HCT116 (cell line): ENCODE measurements around the gene NFKBIA. TPM values are rescaled to one million over a fixed set of nuclear protein-coding genes. Genes with fewer than 3 reads are reported as not detected.
"Not testable (repeated sequence)": the region's sequence is repeated elsewhere in the genome, so short reads cannot be mapped to it uniquely, and the experiment has no call there.

ENCODE experiments used
- ATAC-seq: fragments of 200-7000 bp; cut with Tn5 transposase; 2 replicates; pipeline ENCODE4 v1.9.1; 2020; ENCODE audit warnings: mild to moderate bottlenecking, moderate library complexity
- BruUV-seq: library from RNA; stranded (reverse); fragments of 400-500 nt; replicated peaks from 2 replicates; lab custom pipeline; 2021; lab: Mats Ljungman, UMichigan
- CTCF ChIA-PET: fragments of 300-600 bp; sonication (Branson Sonifier 250); formaldehyde crosslinking; loops from one replicate; lab custom pipeline; 2021; ENCODE audit warnings: antibody characterized with exemption; lab: Charles Lee
- POLR2A ChIA-PET: fragments of 300-600, 350-600 bp; sonication (Branson Sonifier 250); formaldehyde crosslinking; loops from one replicate; lab custom pipeline; 2021; ENCODE audit warnings: antibody characterized with exemption; lab: Charles Lee
- RAD21 ChIA-PET, 2 experiments: fragments of 300-600 bp; sonication (Branson Sonifier 250); formaldehyde crosslinking; loops; one replicate each; lab custom pipeline; 2023; ENCODE audit warnings: low total read pairs in 2 of 2; ENCODE audit not compliant: uncharacterized antibody in 2 of 2, unreplicated experiment in 2 of 2, low non-redundant PET in 1 of 2; lab: Charles Lee
- DNase-seq: peaks from one replicate; pipeline ENCODE4 v3.0.0-alpha.2; 2010; ENCODE audit warnings: low read depth, low spot score
- H2AFZ ChIP-seq: fragments of 200-600 bp; shearing (Covaris generic), sonication (generic); 2 replicates; pipeline ENCODE4 v1.6.1; 2017; ENCODE audit warnings: low read depth, mixed run types, mixed read lengths, antibody characterized with exemption, low read length; ENCODE audit not compliant: poor library complexity, severe bottlenecking
- H3K27ac ChIP-seq: 2 replicates; pipeline ENCODE4 v1.5.1; 2012; ENCODE audit warnings: low read depth, low read length
- H3K27me3 ChIP-seq: fragments of 200-600 bp; sonication (generic); 2 replicates; pipeline ENCODE4 v1.6.1; 2016; ENCODE audit warnings: mixed run types, low read length, mixed read lengths; ENCODE audit not compliant: insufficient read depth
- H3K36me3 ChIP-seq, 2 experiments: fragments of 200-500 bp in 1 of 2; fragments of 200-600 bp in 1 of 2; sonication (Bioruptor generic) in 1 of 2; sonication (generic) in 1 of 2; 2 replicates each; pipeline versions ENCODE4 v1.5.1 to v1.6.1; 2014 to 2016; ENCODE audit warnings: low read length in 2 of 2, inconsistent platforms in 1 of 2, mixed read lengths in 1 of 2, mixed run types in 1 of 2; ENCODE audit not compliant: insufficient read depth in 2 of 2, control insufficient read depth in 1 of 2
- H3K4me1 ChIP-seq, 2 experiments: fragments of 200-600 bp in 1 of 2; sonication (generic) in 1 of 2; 2 replicates each; pipeline versions ENCODE4 v1.5.1 to v1.6.1; 2012 to 2017; ENCODE audit warnings: low read length in 2 of 2, inconsistent platforms in 1 of 2, mild to moderate bottlenecking in 1 of 2, mixed read lengths in 1 of 2, mixed run types in 1 of 2, moderate library complexity in 1 of 2; ENCODE audit not compliant: insufficient read depth in 2 of 2, control insufficient read depth in 1 of 2
- H3K4me2 ChIP-seq: fragments of 200-600 bp; sonication (generic); 2 replicates; pipeline ENCODE4 v1.6.1; 2017; ENCODE audit warnings: mixed run types, low read length, mixed read lengths
- H3K4me3 ChIP-seq, 2 experiments: fragments of 200-600 bp in 1 of 2; sonication (generic) in 1 of 2; replicated peaks in 1 of 2; 2 replicates each; pipeline ENCODE4 v1.5.1; 2011 to 2016; ENCODE audit warnings: low read length in 2 of 2, control low read depth in 1 of 2, low read depth in 1 of 2, mild to moderate bottlenecking in 1 of 2, mixed read lengths in 1 of 2, mixed run types in 1 of 2
- H3K79me2 ChIP-seq: fragments of 200-600 bp; sonication (generic); 2 replicates; pipeline ENCODE4 v1.6.1; 2017; ENCODE audit warnings: mild to moderate bottlenecking, mixed run types, low read length, moderate library complexity, mixed read lengths; ENCODE audit not compliant: insufficient read depth
- H3K9ac ChIP-seq: fragments of 200-600 bp; sonication (generic); 2 replicates; pipeline ENCODE4 v1.6.1; 2016; ENCODE audit warnings: low read length, mixed read lengths
- H3K9me2 ChIP-seq: fragments of 200-600 bp; sonication (generic), shearing (Covaris generic); 2 replicates; pipeline ENCODE4 v1.6.1; 2017; ENCODE audit warnings: mixed run types, mild to moderate bottlenecking, moderate library complexity; ENCODE audit not compliant: insufficient read depth
- H3K9me3 ChIP-seq, 2 experiments: fragments of 200-500 bp in 1 of 2; fragments of 200-600 bp in 1 of 2; sonication (Bioruptor generic) in 1 of 2; sonication (generic) in 1 of 2; 2 replicates each; pipeline ENCODE4 v1.6.1; 2014 to 2017; ENCODE audit warnings: low read length in 2 of 2, mixed read lengths in 2 of 2, inconsistent platforms in 1 of 2, low read depth in 1 of 2, mild to moderate bottlenecking in 1 of 2, mixed run types in 1 of 2, moderate library complexity in 1 of 2; ENCODE audit not compliant: control insufficient read depth in 1 of 2, insufficient read depth in 1 of 2
- H4K20me1 ChIP-seq: fragments of 200-600 bp; sonication (generic), shearing (Covaris generic); 2 replicates; pipeline ENCODE4 v1.6.1; 2017; ENCODE audit warnings: mixed run types, mild to moderate bottlenecking, moderate library complexity; ENCODE audit not compliant: insufficient read depth
- CEBPB ChIP-seq: IDR thresholded peaks from 2 replicates; pipeline ENCODE4 v1.6.1; 2012; ENCODE audit warnings: low read depth
- ELF1 ChIP-seq: IDR thresholded peaks from 2 replicates; pipeline ENCODE4 v1.6.1; 2012; ENCODE audit warnings: low read depth, borderline replicate concordance
- EZH2 ChIP-seq: fragments of 200-600 bp; sonication (generic); IDR thresholded peaks from 2 replicates; pipeline ENCODE4 v1.6.1; 2017; ENCODE audit warnings: antibody characterized with exemption, mixed run types
- EZH2phosphoT487 ChIP-seq: fragments of 200-600 bp; IDR thresholded peaks from 2 replicates; pipeline ENCODE4 v1.6.1; 2018; ENCODE audit warnings: antibody characterized with exemption, borderline replicate concordance
- JUND ChIP-seq: IDR thresholded peaks from 2 replicates; pipeline ENCODE4 v1.6.1; 2012
- POLR2AphosphoS5 ChIP-seq: IDR thresholded peaks from 2 replicates; pipeline ENCODE4 v1.6.1; 2011; ENCODE audit warnings: mild to moderate bottlenecking, low read depth, low read length, moderate library complexity
- SP1 ChIP-seq: IDR thresholded peaks from 2 replicates; pipeline ENCODE4 v1.6.1; 2012; ENCODE audit warnings: low read depth
- SRF ChIP-seq: IDR thresholded peaks from 2 replicates; pipeline ENCODE4 v1.6.1; 2012; ENCODE audit warnings: low read depth
- YY1 ChIP-seq: IDR thresholded peaks from 2 replicates; pipeline ENCODE4 v1.6.1; 2011; ENCODE audit warnings: low read length, low read depth, moderate library complexity, mild to moderate bottlenecking; ENCODE audit not compliant: insufficient replicate concordance; ENCODE audit errors: extremely low read depth
- ZFX ChIP-seq: fragments of 450-650 bp; IDR thresholded peaks from 2 replicates; pipeline ENCODE4 v1.6.1; 2017
- intact Hi-C: fragments of 100-400 bp; cut with micrococcal nuclease; formaldehyde crosslinking; loops from 2 replicates; pipeline ENCODE4 v1.10.0; 2022
- total RNA-seq: library from RNA; stranded (reverse); gene quantifications from one replicate; pipeline ENCODE4 v1.2.1, GENCODE V29; 2021; ENCODE audit not compliant: unreplicated experiment
- TF ChIP-seq, protein P1 (sequence below): IDR thresholded peaks from 2 replicates; pipeline ENCODE4 v1.6.1; 2011; ENCODE audit warnings: mild to moderate bottlenecking, low read length, moderate library complexity; ENCODE audit not compliant: insufficient replicate concordance; ENCODE audit errors: extremely low read depth
- TF ChIP-seq, protein P2 (sequence below): IDR thresholded peaks from 2 replicates; pipeline ENCODE4 v1.6.1; 2012

NFKBIA gene
- total RNA-seq, 1 experiment from 2014 or later, result 42.6 TPM

DNA sequence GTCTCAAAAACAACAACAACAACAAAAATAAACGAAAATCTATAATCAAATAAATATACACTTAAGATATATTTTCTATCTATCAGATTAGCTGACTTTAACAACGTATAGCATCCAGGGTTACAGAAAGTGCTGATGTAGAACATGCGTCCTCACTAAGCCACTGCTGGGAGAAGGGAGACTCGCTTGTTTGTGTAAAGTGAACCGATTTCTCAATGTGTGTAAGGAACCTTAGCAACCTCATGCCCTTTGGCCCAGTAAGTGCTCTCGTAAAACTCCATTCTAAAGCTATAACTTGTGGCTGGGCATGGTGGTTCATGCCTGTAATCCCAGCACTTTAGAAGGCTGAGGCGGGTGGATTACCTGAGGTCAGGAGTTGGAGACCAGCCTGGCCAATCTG is 23.8 kb downstream of the NFKBIA start:
- H4K20me1 ChIP-seq, result no peaks in the 10 kb centered on the region
- no peak overlapping the region for H3K9ac ChIP-seq
- no peaks in the 10 kb centered on the region for H3K9me3 ChIP-seq
- H3K4me1 ChIP-seq, result peaks cover 9 to 13% of the 10 kb centered on the region in 2 experiments
- CTCF ChIA-PET, result no interaction called here
- BruUV-seq, result no TSS peak
- POLR2A ChIA-PET, result no interaction called here
- RAD21 ChIA-PET, result no interaction called here
- no peak overlapping the region for H3K4me3 ChIP-seq
- no peak overlapping the region for H3K4me2 ChIP-seq
- TF ChIP-seq ELF1 (no peak), SRF (no peak), YY1 (no peak), JUND (no peak), POLR2AphosphoS5 (no peak), CEBPB (no peak), EZH2phosphoT487 (no peak), ZFX (no peak), SP1 (no peak), EZH2 (no peak)
- TF ChIP-seq, protein P1, sequence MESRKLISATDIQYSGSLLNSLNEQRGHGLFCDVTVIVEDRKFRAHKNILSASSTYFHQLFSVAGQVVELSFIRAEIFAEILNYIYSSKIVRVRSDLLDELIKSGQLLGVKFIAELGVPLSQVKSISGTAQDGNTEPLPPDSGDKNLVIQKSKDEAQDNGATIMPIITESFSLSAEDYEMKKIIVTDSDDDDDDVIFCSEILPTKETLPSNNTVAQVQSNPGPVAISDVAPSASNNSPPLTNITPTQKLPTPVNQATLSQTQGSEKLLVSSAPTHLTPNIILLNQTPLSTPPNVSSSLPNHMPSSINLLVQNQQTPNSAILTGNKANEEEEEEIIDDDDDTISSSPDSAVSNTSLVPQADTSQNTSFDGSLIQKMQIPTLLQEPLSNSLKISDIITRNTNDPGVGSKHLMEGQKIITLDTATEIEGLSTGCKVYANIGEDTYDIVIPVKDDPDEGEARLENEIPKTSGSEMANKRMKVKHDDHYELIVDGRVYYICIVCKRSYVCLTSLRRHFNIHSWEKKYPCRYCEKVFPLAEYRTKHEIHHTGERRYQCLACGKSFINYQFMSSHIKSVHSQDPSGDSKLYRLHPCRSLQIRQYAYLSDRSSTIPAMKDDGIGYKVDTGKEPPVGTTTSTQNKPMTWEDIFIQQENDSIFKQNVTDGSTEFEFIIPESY, result no peak
- TF ChIP-seq, protein P2, sequence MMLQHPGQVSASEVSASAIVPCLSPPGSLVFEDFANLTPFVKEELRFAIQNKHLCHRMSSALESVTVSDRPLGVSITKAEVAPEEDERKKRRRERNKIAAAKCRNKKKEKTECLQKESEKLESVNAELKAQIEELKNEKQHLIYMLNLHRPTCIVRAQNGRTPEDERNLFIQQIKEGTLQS, result no peak
- intact Hi-C loops, result no loop called here
- no peak for ATAC-seq
- peak overlapping the region; percentile 31 for H2AFZ ChIP-seq
- H3K27me3 ChIP-seq, result no peaks in the 10 kb centered on the region
- H3K9me2 ChIP-seq, result no peaks in the 10 kb centered on the region
- no peak for DNase-seq
- H3K36me3 ChIP-seq, result no peaks in the 10 kb centered on the region
- no peak overlapping the region for H3K27ac ChIP-seq
- H3K79me2 ChIP-seq, result no peaks in the 10 kb centered on the region

DNA sequence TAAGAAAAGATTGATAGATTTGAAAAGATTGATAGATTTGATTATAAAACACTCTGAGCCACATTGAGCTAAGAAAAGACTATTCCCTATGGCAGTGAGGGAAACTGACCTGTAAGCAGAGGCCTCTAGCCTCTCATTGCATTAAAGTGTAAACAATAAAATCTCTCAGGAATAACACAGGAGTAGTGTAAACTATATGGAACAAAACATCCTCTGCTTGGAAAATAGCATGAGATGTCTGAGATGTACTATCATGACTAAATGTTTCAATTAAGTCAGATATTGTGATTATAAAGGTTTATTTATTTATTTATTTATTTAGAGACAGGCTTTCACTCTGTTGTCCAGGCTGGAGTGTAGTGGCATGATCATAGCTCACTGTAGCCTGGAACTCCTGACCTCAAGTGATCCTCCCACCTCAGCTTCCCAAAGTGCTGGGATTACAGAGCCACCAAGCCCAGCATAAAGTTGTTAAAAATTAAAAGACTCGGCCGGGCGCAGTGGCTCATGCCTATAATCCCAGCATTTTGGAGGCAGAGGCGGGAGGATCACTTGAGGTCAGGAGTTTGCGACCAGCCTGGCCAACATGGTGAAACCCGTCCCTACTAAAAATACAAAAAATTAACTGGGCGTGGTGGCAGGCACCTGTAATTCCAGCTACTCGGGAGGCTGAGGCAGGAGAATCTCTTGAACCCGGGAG is 25.2 kb downstream of the NFKBIA start:
- ATAC-seq, H3K4me2 ChIP-seq, H3K9ac ChIP-seq, H3K9me3 ChIP-seq, RAD21 ChIA-PET, H3K4me1 ChIP-seq, H2AFZ ChIP-seq, BruUV-seq, intact Hi-C loops, H3K79me2 ChIP-seq, H3K36me3 ChIP-seq, H4K20me1 ChIP-seq, DNase-seq, H3K27me3 ChIP-seq, H3K4me3 ChIP-seq, H3K9me2 ChIP-seq, POLR2A ChIA-PET, CTCF ChIA-PET, H3K27ac ChIP-seq: not testable (repeated sequence)
